NCI-H82 treated with DMSO at 0.1 percent for 48 hours (cell line): ENCODE measurements around the gene FOXN1.

Source experiments
- DNase-seq: peaks from one replicate; lab custom pipeline; 2025; ENCODE audit not compliant: unreplicated experiment; lab: John Stamatoyannopoulos, UW

Gene FOXN1

GRCh38 chr17:28524476-28525424, 18.6 kb downstream of the FOXN1 start:
- no peak for DNase-seq

- DNase-seq: no peak
These were observed 20.2 kb downstream of the FOXN1 start for GRCh38 chr17:28526381-28526780.

- DNase-seq: no peak
These were observed 21.1 kb downstream of the FOXN1 start for GRCh38 chr17:28527181-28527681.

GRCh38 chr17:28527859-28528258, 21.7 kb downstream of the FOXN1 start:
- no peak for DNase-seq

- DNase-seq: no peak
These were observed 22.3 kb downstream of the FOXN1 start for GRCh38 chr17:28528327-28529012.

GRCh38 chr17:28529013-28529400, 22.9 kb downstream of the FOXN1 start:
- DNase-seq: no peak

GRCh38 chr17:28530250-28530649, 24.1 kb downstream of the FOXN1 start:
- no peak for DNase-seq

- no peak for DNase-seq
These were observed 24.8 kb downstream of the FOXN1 start for GRCh38 chr17:28530926-28531325.

- DNase-seq: no peak
These were observed 26.2 kb downstream of the FOXN1 start for GRCh38 chr17:28532050-28532960.

GRCh38 chr17:28533091-28533807, 27.1 kb downstream of the FOXN1 start:
- no peak for DNase-seq

- DNase-seq: no peak
These were observed 28.7 kb downstream of the FOXN1 start for GRCh38 chr17:28534740-28535375.

GRCh38 chr17:28536532-28537218, 30.5 kb downstream of the FOXN1 start:
- DNase-seq: no peak

GRCh38 chr17:28537219-28537610, 31.1 kb downstream of the FOXN1 start:
- DNase-seq: no peak

GRCh38 chr17:28538296-28538895, 32.2 kb downstream of the FOXN1 start:
- DNase-seq: no peak

GRCh38 chr17:28540231-28540630, 34.1 kb downstream of the FOXN1 start:
- DNase-seq: no peak

GRCh38 chr17:28541439-28541838, 35.3 kb downstream of the FOXN1 start:
- no peak for DNase-seq

GRCh38 chr17:28544402-28545140, 38.4 kb downstream of the FOXN1 start:
- no peak for DNase-seq

GRCh38 chr17:28545141-28545503, 39.0 kb downstream of the FOXN1 start:
- DNase-seq: no peak
